CD4-positive, CD25-positive, alpha-beta regulatory T cell (primary cell): Measurements from ENCODE around the gene NNMT. TPM values are rescaled to one million over a fixed set of nuclear protein-coding genes. Genes with fewer than 3 reads are reported as not detected.
A peak's percentile ranks its signal among the peaks of the same experiment; 100 is the strongest.

Experiments used
- ATAC-seq, 2 donors: fragments of 150-1000 bp; cut with Tn5 transposase; one replicate each; pipeline ENCODE4 v1.10.0; 2021; ENCODE audit warnings: low read depth in 2 of 2, moderate number of reproducible peaks in 2 of 2, moderate library complexity in 1 of 2
- DNase-seq, 3 donors: peaks; one replicate each; pipeline versions ENCODE4 v3.0.0 to v3.0.0-alpha.2; 2012 to 2022; ENCODE audit warnings: mixed read lengths in 1 of 3
- H3K27ac ChIP-seq: one replicate; pipeline ENCODE4 v1.7.0; 2013; ENCODE audit warnings: mild to moderate bottlenecking, low read length; ENCODE audit not compliant: insufficient read depth, poor library complexity, severe bottlenecking
- H3K27me3 ChIP-seq: one replicate; pipeline ENCODE4 v1.7.0; 2013; ENCODE audit warnings: low read length; ENCODE audit not compliant: control insufficient read depth, insufficient read depth
- H3K36me3 ChIP-seq: one replicate; pipeline ENCODE4 v1.7.0; 2013; ENCODE audit warnings: mild to moderate bottlenecking, low read length, moderate library complexity; ENCODE audit not compliant: control insufficient read depth, insufficient read depth
- H3K4me1 ChIP-seq: 2 replicates; pipeline ENCODE4 v1.7.0; 2013; ENCODE audit warnings: mild to moderate bottlenecking, low read length; ENCODE audit not compliant: insufficient read depth, control insufficient read depth, poor library complexity, severe bottlenecking
- H3K4me3 ChIP-seq: one replicate; pipeline ENCODE4 v1.7.0; 2013; ENCODE audit warnings: low read depth, mild to moderate bottlenecking, low read length, moderate library complexity
- H3K9me3 ChIP-seq, 2 experiments: 1 replicate in 1 of 2; 2 replicates in 1 of 2; pipeline ENCODE4 v1.7.0; 2013; ENCODE audit warnings: low read length in 2 of 2, mild to moderate bottlenecking in 1 of 2, moderate library complexity in 1 of 2; ENCODE audit not compliant: control insufficient read depth in 2 of 2
- H3K27ac Mint-ChIP-seq, 3 donors: one replicate each; pipeline ENCODE4 v1.8.0; 2020 to 2022; ENCODE audit warnings: mild to moderate bottlenecking in 3 of 3, mixed read lengths in 3 of 3, moderate library complexity in 2 of 3
- H3K27me3 Mint-ChIP-seq: one replicate; pipeline ENCODE4 v1.8.0; 2022; ENCODE audit warnings: mild to moderate bottlenecking, mixed read lengths
- H3K36me3 Mint-ChIP-seq: one replicate; pipeline ENCODE4 v1.8.0; 2020; ENCODE audit warnings: mixed read lengths
- H3K4me1 Mint-ChIP-seq, 4 donors: one replicate each; pipeline ENCODE4 v1.8.0; 2020 to 2022; ENCODE audit warnings: mixed read lengths in 4 of 4, mild to moderate bottlenecking in 1 of 4
- H3K4me3 Mint-ChIP-seq, 4 donors: one replicate each; pipeline ENCODE4 v1.8.0; 2020 to 2022; ENCODE audit warnings: mild to moderate bottlenecking in 4 of 4, mixed read lengths in 4 of 4, moderate library complexity in 3 of 4
- H3K9me3 Mint-ChIP-seq, 7 donors: one replicate each; pipeline ENCODE4 v1.8.0; 2020 to 2022; ENCODE audit warnings: mixed read lengths in 7 of 7, mild to moderate bottlenecking in 3 of 7, moderate library complexity in 2 of 7
- polyA plus RNA-seq, 4 donors: library from polyadenylated mRNA; unstranded; fragments of 300-500 nt; fragmentation: Illumina TruSeq; gene quantifications; one replicate each; pipeline ENCODE4 v1.2.3, GENCODE V29; 2021
- total RNA-seq: library from RNA; stranded (reverse); gene quantifications from one replicate; pipeline ENCODE4 v1.2.3, GENCODE V29; 2022

Gene NNMT
- total and polyA plus RNA-seq, 5 donors from 2014 or later, result not detected

- DNase-seq (no peak), ATAC-seq (no peak)
- H3K4me1 ChIP-seq, result no peaks in the 10 kb centered on the region
- Mint-ChIP-seq H3K27me3 (peaks cover 28% of the 10 kb centered on the region), H3K36me3 (no peaks in the 10 kb centered on the region), H3K27ac (no peak overlapping the region), H3K4me3 (no peak overlapping the region), H3K9me3 (peaks cover 0 to 1% (median 0%) of the 10 kb centered on the region in 7 donors), H3K4me1 (no peaks in the 10 kb centered on the region)
- no peaks in the 10 kb centered on the region for H3K36me3 ChIP-seq
- no peak overlapping the region for H3K4me3 ChIP-seq
- no peak overlapping the region for H3K27ac ChIP-seq
- no peaks in the 10 kb centered on the region for H3K9me3 ChIP-seq
- peaks cover 13% of the 10 kb centered on the region for H3K27me3 ChIP-seq
Measured at GRCh38 chr11:114274637-114275036, 21.6 kb upstream of the NNMT start.

GRCh38 chr11:114275280-114275679, 20.9 kb upstream of the NNMT start:
- Histone ChIP-seq H3K36me3 (no peaks in the 10 kb centered on the region), H3K4me3 (no peak overlapping the region), H3K4me1 (no peaks in the 10 kb centered on the region), H3K9me3 (no peaks in the 10 kb centered on the region), H3K27ac (no peak overlapping the region), H3K27me3 (peaks cover 13% of the 10 kb centered on the region)
- Mint-ChIP-seq H3K4me3 (no peak overlapping the region), H3K4me1 (no peaks in the 10 kb centered on the region), H3K9me3 (peaks cover 0 to 4% (median 0%) of the 10 kb centered on the region in 7 donors), H3K27me3 (peaks cover 32% of the 10 kb centered on the region), H3K36me3 (no peaks in the 10 kb centered on the region), H3K27ac (no peak overlapping the region)
- DNase-seq (no peak), ATAC-seq (no peak)

GRCh38 chr11:114276077-114276476, 20.1 kb upstream of the NNMT start:
- H3K9me3 Mint-ChIP-seq, result peaks cover 0 to 4% (median 0%) of the 10 kb centered on the region in 7 donors
- no peak overlapping the region for H3K4me3 ChIP-seq
- no peaks in the 10 kb centered on the region for H3K36me3 ChIP-seq
- no peak overlapping the region for H3K27ac ChIP-seq
- H3K4me1 Mint-ChIP-seq, result no peaks in the 10 kb centered on the region
- no peak for DNase-seq
- ATAC-seq, result no peak
- peaks cover 25% of the 10 kb centered on the region for H3K27me3 Mint-ChIP-seq
- no peak overlapping the region for H3K4me3 Mint-ChIP-seq
- no peak overlapping the region for H3K27ac Mint-ChIP-seq
- no peaks in the 10 kb centered on the region for H3K9me3 ChIP-seq
- H3K27me3 ChIP-seq, result peaks cover 8% of the 10 kb centered on the region
- no peaks in the 10 kb centered on the region for H3K4me1 ChIP-seq
- no peaks in the 10 kb centered on the region for H3K36me3 Mint-ChIP-seq

GRCh38 chr11:114277637-114278341, 18.4 kb upstream of the NNMT start:
- H3K4me3 ChIP-seq, result no peak overlapping the region
- no peak for DNase-seq
- H3K36me3 ChIP-seq, result no peaks in the 10 kb centered on the region
- no peaks in the 10 kb centered on the region for H3K9me3 ChIP-seq
- Mint-ChIP-seq H3K27me3 (peaks cover 14% of the 10 kb centered on the region), H3K36me3 (no peaks in the 10 kb centered on the region), H3K9me3 (peaks cover 0 to 4% (median 0%) of the 10 kb centered on the region in 7 donors), H3K4me1 (no peaks in the 10 kb centered on the region), H3K27ac (no peak overlapping the region), H3K4me3 (no peak overlapping the region)
- H3K27me3 ChIP-seq, result peaks cover 7% of the 10 kb centered on the region
- H3K27ac ChIP-seq, result no peak overlapping the region
- no peaks in the 10 kb centered on the region for H3K4me1 ChIP-seq
- ATAC-seq, result no peak

- peaks cover 10% of the 10 kb centered on the region for H3K27me3 Mint-ChIP-seq
- no peaks in the 10 kb centered on the region for H3K9me3 ChIP-seq
- DNase-seq, result no peak
- H3K4me3 ChIP-seq, result no peak overlapping the region
- peaks cover 0 to 4% (median 0%) of the 10 kb centered on the region in 7 donors for H3K9me3 Mint-ChIP-seq
- H3K4me1 ChIP-seq, result no peaks in the 10 kb centered on the region
- H3K27ac Mint-ChIP-seq, result no peak overlapping the region
- H3K36me3 ChIP-seq, result no peaks in the 10 kb centered on the region
- no peaks in the 10 kb centered on the region for H3K4me1 Mint-ChIP-seq
- no peaks in the 10 kb centered on the region for H3K36me3 Mint-ChIP-seq
- H3K4me3 Mint-ChIP-seq, result no peak overlapping the region
- peaks cover 7% of the 10 kb centered on the region for H3K27me3 ChIP-seq
- H3K27ac ChIP-seq, result no peak overlapping the region
- ATAC-seq, result no peak
Measured at GRCh38 chr11:114278342-114279065, 17.7 kb upstream of the NNMT start.

- no peak overlapping the region for H3K27ac ChIP-seq
- no peaks in the 10 kb centered on the region for H3K9me3 ChIP-seq
- Mint-ChIP-seq H3K27me3 (peaks cover 10% of the 10 kb centered on the region), H3K9me3 (peaks cover 0 to 4% (median 0%) of the 10 kb centered on the region in 7 donors), H3K4me1 (no peaks in the 10 kb centered on the region), H3K27ac (peak overlapping the region in 1 of 3 donors; percentile 18), H3K4me3 (no peak overlapping the region), H3K36me3 (no peaks in the 10 kb centered on the region)
- no peak overlapping the region for H3K4me3 ChIP-seq
- H3K4me1 ChIP-seq, result no peaks in the 10 kb centered on the region
- no peak for ATAC-seq
- no peaks in the 10 kb centered on the region for H3K36me3 ChIP-seq
- no peak for DNase-seq
- peaks cover 5% of the 10 kb centered on the region for H3K27me3 ChIP-seq
Measured at GRCh38 chr11:114279792-114280546, 16.2 kb upstream of the NNMT start.

GRCh38 chr11:114280696-114281095, 15.5 kb upstream of the NNMT start:
- no peak for ATAC-seq
- Mint-ChIP-seq H3K27ac (no peak overlapping the region), H3K27me3 (peaks cover 10% of the 10 kb centered on the region), H3K9me3 (peaks cover 0 to 4% (median 0%) of the 10 kb centered on the region in 7 donors), H3K4me1 (no peaks in the 10 kb centered on the region), H3K36me3 (no peaks in the 10 kb centered on the region), H3K4me3 (no peak overlapping the region)
- Histone ChIP-seq H3K9me3 (no peaks in the 10 kb centered on the region), H3K27ac (no peak overlapping the region), H3K4me3 (no peak overlapping the region), H3K36me3 (no peaks in the 10 kb centered on the region), H3K27me3 (peaks cover 3% of the 10 kb centered on the region), H3K4me1 (no peaks in the 10 kb centered on the region)
- DNase-seq, result peak in 1 of 3 donors; percentile 51
